ENCODE measurements around the gene ROBO1.
"Not testable (repeated sequence)": the region's sequence is repeated elsewhere in the genome, so short reads cannot be mapped to it uniquely, and the experiment has no call there.

ROBO1 gene

GRCh38 chr3:78917536-78917935 lies 850.3 kb downstream of the ROBO1 start:
- no peak for DNase-seq (ENCODE audit: low spot score)

GRCh38 chr3:78913711-78914110 lies 854.1 kb downstream of the ROBO1 start:
- DNase-seq (ENCODE audit: low spot score) = no peak

- no peak for DNase-seq (ENCODE audit: low spot score)
Measured at GRCh38 chr3:78912687-78913086, 855.1 kb downstream of the ROBO1 start.

GRCh38 chr3:78912259-78912658 lies 855.5 kb downstream of the ROBO1 start:
- peak; percentile 29 for DNase-seq (ENCODE audit: low spot score)

GRCh38 chr3:78911394-78911793 lies 856.4 kb downstream of the ROBO1 start:
- no peak for DNase-seq (ENCODE audit: low spot score)

- no peak for DNase-seq (ENCODE audit: low spot score)
Measured at GRCh38 chr3:78908236-78908635, 859.6 kb downstream of the ROBO1 start.

GRCh38 chr3:78907367-78907766 lies 860.4 kb downstream of the ROBO1 start:
- DNase-seq (ENCODE audit: low spot score) = no peak

GRCh38 chr3:78906930-78907329 lies 860.9 kb downstream of the ROBO1 start:
- no peak for DNase-seq (ENCODE audit: low spot score)

GRCh38 chr3:78906245-78906644 lies 861.6 kb downstream of the ROBO1 start:
- no peak for DNase-seq (ENCODE audit: low spot score)

GRCh38 chr3:78905700-78906099 lies 862.1 kb downstream of the ROBO1 start:
- no peak for DNase-seq (ENCODE audit: low spot score)

- DNase-seq (ENCODE audit: low spot score) = peak; percentile 35
Measured at GRCh38 chr3:78901544-78901943, 866.3 kb downstream of the ROBO1 start.

- no peak for DNase-seq (ENCODE audit: low spot score)
Measured at GRCh38 chr3:78900880-78901279, 866.9 kb downstream of the ROBO1 start.

- DNase-seq (ENCODE audit: low spot score) = no peak
Measured at GRCh38 chr3:78900426-78900825, 867.4 kb downstream of the ROBO1 start.

GRCh38 chr3:78895528-78895927 lies 872.3 kb downstream of the ROBO1 start:
- DNase-seq (ENCODE audit: low spot score) = no peak

- DNase-seq (ENCODE audit: low spot score) = no peak
Measured at GRCh38 chr3:78894787-78895186, 873.0 kb downstream of the ROBO1 start.

- DNase-seq (ENCODE audit: low spot score) = no peak
Measured at GRCh38 chr3:78893161-78893560, 874.6 kb downstream of the ROBO1 start.

GRCh38 chr3:78889348-78889747 lies 878.5 kb downstream of the ROBO1 start:
- DNase-seq (ENCODE audit: low spot score) = no peak

GRCh38 chr3:78888635-78889034 lies 879.2 kb downstream of the ROBO1 start:
- DNase-seq (ENCODE audit: low spot score) = no peak

- no peak for DNase-seq (ENCODE audit: low spot score)
Measured at GRCh38 chr3:78887547-78888011, 880.2 kb downstream of the ROBO1 start.

- no peak for DNase-seq (ENCODE audit: low spot score)
Measured at GRCh38 chr3:78887029-78887428, 880.8 kb downstream of the ROBO1 start.

GRCh38 chr3:78884567-78884966 lies 883.2 kb downstream of the ROBO1 start:
- not testable (repeated sequence) for DNase-seq (ENCODE audit: low spot score)

- no peak for DNase-seq (ENCODE audit: low spot score)
Measured at GRCh38 chr3:78882251-78882650, 885.5 kb downstream of the ROBO1 start.

- DNase-seq (ENCODE audit: low spot score) = no peak
Measured at GRCh38 chr3:78881501-78881900, 886.3 kb downstream of the ROBO1 start.

All from SK-N-DZ (cell line).